ENCODE measurements around the gene LRRN2.

GRCh38 chr1:204660509-204660908 lies 25.0 kb downstream of the LRRN2 start:
- TF ChIP-seq EGR1 (IDR thresholded peaks at IDR 0.05; ENCODE audit: borderline replicate concordance, low read depth, low read length): no peak
- TF ChIP-seq, protein P1, sequence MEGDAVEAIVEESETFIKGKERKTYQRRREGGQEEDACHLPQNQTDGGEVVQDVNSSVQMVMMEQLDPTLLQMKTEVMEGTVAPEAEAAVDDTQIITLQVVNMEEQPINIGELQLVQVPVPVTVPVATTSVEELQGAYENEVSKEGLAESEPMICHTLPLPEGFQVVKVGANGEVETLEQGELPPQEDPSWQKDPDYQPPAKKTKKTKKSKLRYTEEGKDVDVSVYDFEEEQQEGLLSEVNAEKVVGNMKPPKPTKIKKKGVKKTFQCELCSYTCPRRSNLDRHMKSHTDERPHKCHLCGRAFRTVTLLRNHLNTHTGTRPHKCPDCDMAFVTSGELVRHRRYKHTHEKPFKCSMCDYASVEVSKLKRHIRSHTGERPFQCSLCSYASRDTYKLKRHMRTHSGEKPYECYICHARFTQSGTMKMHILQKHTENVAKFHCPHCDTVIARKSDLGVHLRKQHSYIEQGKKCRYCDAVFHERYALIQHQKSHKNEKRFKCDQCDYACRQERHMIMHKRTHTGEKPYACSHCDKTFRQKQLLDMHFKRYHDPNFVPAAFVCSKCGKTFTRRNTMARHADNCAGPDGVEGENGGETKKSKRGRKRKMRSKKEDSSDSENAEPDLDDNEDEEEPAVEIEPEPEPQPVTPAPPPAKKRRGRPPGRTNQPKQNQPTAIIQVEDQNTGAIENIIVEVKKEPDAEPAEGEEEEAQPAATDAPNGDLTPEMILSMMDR (IDR thresholded peaks at IDR 0.05; ENCODE audit: control extremely low read depth in 1 of 3, insufficient read depth in 1 of 3, low read depth in 1 of 3, low read length in 3 of 3): no peak
